B cell (primary cell): ENCODE results near the gene ARHGAP42. TPM values are rescaled to one million over a fixed set of nuclear protein-coding genes. Genes with fewer than 3 reads are reported as not detected.

ENCODE experiments used
- ATAC-seq: fragments of 200-7000 bp; cut with Tn5 transposase; one replicate; pipeline ENCODE4 v1.10.0; 2021; ENCODE audit warnings: low read depth, mild to moderate bottlenecking, moderate number of reproducible peaks, moderate library complexity
- CTCF ChIA-PET: fragments of 350-600 bp; sonication (Branson Sonifier 250); formaldehyde crosslinking; loops from one replicate; lab custom pipeline; 2021; ENCODE audit warnings: antibody characterized with exemption, inconsistent platforms; lab: Charles Lee
- POLR2A ChIA-PET: fragments of 350-600 bp; sonication (Branson Sonifier 250); formaldehyde crosslinking; loops from one replicate; lab custom pipeline; 2021; ENCODE audit warnings: antibody characterized with exemption; lab: Charles Lee
- DNase-seq: peaks from one replicate; pipeline ENCODE4 v3.0.0; 2013
- H2AFZ ChIP-seq: 2 replicates; pipeline ENCODE4 v1.6.1; 2012; ENCODE audit warnings: mild to moderate bottlenecking, low read depth, low read length; ENCODE audit not compliant: insufficient read depth, poor library complexity, severe bottlenecking
- H3K27ac ChIP-seq, 2 donors: 1 replicate in 1 of 2; 2 replicates in 1 of 2; pipeline ENCODE4 v1.5.1; 2012 to 2013; ENCODE audit warnings: low read length in 2 of 2, mild to moderate bottlenecking in 2 of 2, moderate library complexity in 1 of 2
- H3K27me3 ChIP-seq, 4 experiments: fragments of 200-600 bp in 1 of 4; sonication (generic) in 1 of 4; replicated peaks in 1 of 4; 1 replicate in 2 of 4; 2 replicates in 2 of 4; pipeline versions ENCODE4 v1.6.1 to v1.7.0; 2013 to 2016; ENCODE audit warnings: low read length in 3 of 4, mild to moderate bottlenecking in 2 of 4, mixed read lengths in 1 of 4, moderate library complexity in 1 of 4; ENCODE audit not compliant: insufficient read depth in 4 of 4, control insufficient read depth in 3 of 4; ENCODE audit errors: control extremely low read depth in 1 of 4
- H3K36me3 ChIP-seq, 2 experiments: replicated peaks in 1 of 2; 1 replicate in 1 of 2; 2 replicates in 1 of 2; pipeline versions ENCODE4 v1.6.1 to v1.7.1; 2013; ENCODE audit warnings: low read length in 1 of 2; ENCODE audit not compliant: insufficient read depth in 2 of 2, control insufficient read depth in 1 of 2; ENCODE audit errors: control extremely low read depth in 1 of 2, extremely low read depth in 1 of 2
- H3K4me1 ChIP-seq, 2 donors: fragments of 200-600 bp in 1 of 2; sonication (generic) in 1 of 2; 1 replicate in 1 of 2; 2 replicates in 1 of 2; pipeline versions ENCODE4 v1.5.1 to v1.6.1; 2013 to 2017; ENCODE audit warnings: low read length in 2 of 2; ENCODE audit not compliant: control insufficient read depth in 2 of 2, insufficient read depth in 2 of 2
- H3K4me2 ChIP-seq: replicated peaks from 2 replicates; pipeline ENCODE3; 2012; ENCODE audit warnings: mild to moderate bottlenecking, low read depth, low read length; ENCODE audit not compliant: poor library complexity, severe bottlenecking
- H3K4me3 ChIP-seq, 5 experiments: fragments of 200-600 bp in 1 of 5; sonication (generic) in 1 of 5; 1 replicate in 3 of 5; 2 replicates in 2 of 5; pipeline versions ENCODE4 v1.5.1 to v1.7.0; 2011 to 2016; ENCODE audit warnings: low read length in 4 of 5, mild to moderate bottlenecking in 4 of 5, low read depth in 2 of 5, control low read depth in 1 of 5, moderate library complexity in 1 of 5; ENCODE audit not compliant: insufficient read depth in 1 of 5; ENCODE audit errors: control extremely low read depth in 1 of 5, extremely low read depth in 1 of 5
- H3K79me2 ChIP-seq: fragments of 200-600 bp; sonication (generic); one replicate; pipeline ENCODE4 v1.6.0; 2016; ENCODE audit warnings: low read length; ENCODE audit not compliant: control insufficient read depth, insufficient read depth
- H3K9ac ChIP-seq: fragments of 200-600 bp; sonication (generic); 2 replicates; pipeline ENCODE4 v1.6.1; 2017; ENCODE audit warnings: mild to moderate bottlenecking, low read length, moderate library complexity
- H3K9me3 ChIP-seq, 3 donors: one replicate each; pipeline versions ENCODE4 v1.6.1 to v1.7.1; 2013; ENCODE audit warnings: low read length in 2 of 3; ENCODE audit not compliant: control insufficient read depth in 2 of 3, insufficient read depth in 1 of 3; ENCODE audit errors: control extremely low read depth in 1 of 3
- H4K20me1 ChIP-seq: 2 replicates; pipeline ENCODE4 v1.6.0; 2012; ENCODE audit warnings: mild to moderate bottlenecking, low read length; ENCODE audit not compliant: insufficient read depth, control insufficient read depth, poor library complexity, severe bottlenecking
- H3K27ac Mint-ChIP-seq: one replicate; pipeline ENCODE4 v1.8.0; 2021; ENCODE audit warnings: mixed read lengths
- H3K27me3 Mint-ChIP-seq: one replicate; pipeline ENCODE4 v1.8.0; 2021; ENCODE audit warnings: mixed read lengths
- H3K4me1 Mint-ChIP-seq: one replicate; pipeline ENCODE4 v1.8.0; 2021; ENCODE audit warnings: mixed read lengths
- H3K4me3 Mint-ChIP-seq: one replicate; pipeline ENCODE4 v1.8.0; 2021; ENCODE audit warnings: mixed read lengths
- H3K9me3 Mint-ChIP-seq: one replicate; pipeline ENCODE4 v1.8.0; 2022; ENCODE audit warnings: mixed read lengths; ENCODE audit not compliant: insufficient read depth
- EZH2 ChIP-seq: IDR thresholded peaks from 2 replicates; pipeline ENCODE4 v1.6.1; 2012; ENCODE audit warnings: borderline replicate concordance, low read depth, mild to moderate bottlenecking, moderate library complexity, low read length; ENCODE audit not compliant: insufficient read depth, poor library complexity, severe bottlenecking
- WGBS: methylation state at CpG from one replicate; pipeline ENCODE4 v1.1.5; 2013; ENCODE audit warnings: missing lambda C conversion rate; ENCODE audit not compliant: insufficient coverage; 5-methylcytosine and 5-hydroxymethylcytosine counted together
- intact Hi-C: fragments of 100-400 bp; cut with micrococcal nuclease; formaldehyde crosslinking; loops from one replicate; pipeline ENCODE4 v1.10.0; 2022
- polyA plus RNA-seq: library from polyadenylated mRNA; depleted of rRNA; stranded (reverse); fragments of >200 nt; gene quantifications from 2 replicates; pipeline ENCODE4 v1.2.3, GENCODE V29; 2012
- total RNA-seq, 2 donors: library from RNA; stranded (reverse); fragments of 120-200 nt in 1 of 2; gene quantifications; 1 replicate in 1 of 2; 2 replicates in 1 of 2; pipeline versions ENCODE4 v1.2.3 to v1.2.4, GENCODE V29; 2013 to 2022
- TF ChIP-seq, protein P1 (sequence below): fragments of 200-600 bp; IDR thresholded peaks from one replicate; pipeline ENCODE4 v1.8.0; 2022; ENCODE audit warnings: antibody characterized with exemption, mild to moderate bottlenecking

ARHGAP42 gene
- total and polyA plus RNA-seq, 2 donors (not counting 1 experiment from before 2014, with no cell fraction given), result 3.8 to 4.9 TPM

DNA sequence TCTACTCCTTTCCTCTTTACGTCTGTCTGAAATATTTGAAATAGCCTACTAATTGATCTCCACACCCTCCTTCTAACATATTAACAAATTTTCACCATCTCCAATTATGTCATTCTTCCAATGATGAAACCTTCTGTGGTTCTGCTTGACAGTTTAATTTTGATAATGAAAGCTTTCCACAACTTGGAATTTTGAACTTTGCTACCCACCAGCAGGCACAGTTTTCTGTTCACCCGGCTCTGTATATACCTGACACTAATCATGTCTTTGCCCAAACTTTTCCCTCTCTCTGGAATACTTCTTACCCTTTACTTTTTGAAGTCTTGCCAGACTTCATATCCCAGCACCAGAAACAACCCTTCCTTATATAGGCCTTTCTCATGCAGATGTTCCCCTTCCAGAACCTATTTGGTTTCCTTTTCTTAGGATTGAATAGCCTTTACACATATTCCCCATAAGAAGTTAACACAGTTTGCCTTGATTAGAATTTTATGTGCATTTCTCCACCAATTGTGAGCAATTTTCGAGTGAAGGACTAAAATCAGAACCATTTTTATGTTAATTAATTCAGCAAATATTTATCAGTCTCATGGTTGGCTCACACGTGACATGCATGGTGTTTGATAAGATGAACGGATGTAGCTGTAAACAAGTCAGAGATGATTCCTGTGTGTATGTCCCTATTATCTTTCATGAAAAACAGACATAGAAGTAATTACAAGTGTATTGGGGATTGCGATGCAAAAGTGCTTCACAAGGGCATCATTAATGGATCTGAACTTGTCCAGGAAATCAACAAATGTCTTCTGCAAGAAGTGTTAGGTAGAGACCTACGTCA is 173.4 kb downstream of the ARHGAP42 start:
- H3K79me2 ChIP-seq, result no peaks in the 10 kb centered on the region
- ATAC-seq (no peak), DNase-seq (no peak)
- H3K4me3 ChIP-seq, result no peak overlapping the region
- H3K27ac Mint-ChIP-seq, result no peak overlapping the region
- peaks cover 4% of the 10 kb centered on the region for H3K4me1 Mint-ChIP-seq
- H3K27ac ChIP-seq, result no peak overlapping the region
- ChIA-PET CTCF (interaction anchor here (1.6 kb wide), 1 partner anchor 284 kb away, joined by 6 read pairs; no protein-coding TSS in a partner anchor), POLR2A (no interaction called here)
- H3K9me3 Mint-ChIP-seq, result no peaks in the 10 kb centered on the region
- H3K27me3 ChIP-seq, result no peaks in the 10 kb centered on the region
- no peak overlapping the region for H3K9ac ChIP-seq
- H3K4me3 Mint-ChIP-seq, result no peak overlapping the region
- no peak overlapping the region for H3K4me2 ChIP-seq
- no peaks in the 10 kb centered on the region for H4K20me1 ChIP-seq
- no peaks in the 10 kb centered on the region for H3K27me3 Mint-ChIP-seq
- no peaks in the 10 kb centered on the region for H3K36me3 ChIP-seq
- 75% methylated on average over 2 of the region's 7 CpGs for WGBS
- intact Hi-C loops, result no loop called here
- peaks cover 0 to 2% (median 0%) of the 10 kb centered on the region in 3 donors for H3K9me3 ChIP-seq
- no peak for TF ChIP-seq EZH2
- TF ChIP-seq, protein P1, sequence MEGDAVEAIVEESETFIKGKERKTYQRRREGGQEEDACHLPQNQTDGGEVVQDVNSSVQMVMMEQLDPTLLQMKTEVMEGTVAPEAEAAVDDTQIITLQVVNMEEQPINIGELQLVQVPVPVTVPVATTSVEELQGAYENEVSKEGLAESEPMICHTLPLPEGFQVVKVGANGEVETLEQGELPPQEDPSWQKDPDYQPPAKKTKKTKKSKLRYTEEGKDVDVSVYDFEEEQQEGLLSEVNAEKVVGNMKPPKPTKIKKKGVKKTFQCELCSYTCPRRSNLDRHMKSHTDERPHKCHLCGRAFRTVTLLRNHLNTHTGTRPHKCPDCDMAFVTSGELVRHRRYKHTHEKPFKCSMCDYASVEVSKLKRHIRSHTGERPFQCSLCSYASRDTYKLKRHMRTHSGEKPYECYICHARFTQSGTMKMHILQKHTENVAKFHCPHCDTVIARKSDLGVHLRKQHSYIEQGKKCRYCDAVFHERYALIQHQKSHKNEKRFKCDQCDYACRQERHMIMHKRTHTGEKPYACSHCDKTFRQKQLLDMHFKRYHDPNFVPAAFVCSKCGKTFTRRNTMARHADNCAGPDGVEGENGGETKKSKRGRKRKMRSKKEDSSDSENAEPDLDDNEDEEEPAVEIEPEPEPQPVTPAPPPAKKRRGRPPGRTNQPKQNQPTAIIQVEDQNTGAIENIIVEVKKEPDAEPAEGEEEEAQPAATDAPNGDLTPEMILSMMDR, result no peak
- no peak overlapping the region for H2AFZ ChIP-seq
- peaks cover 0 to 3% of the 10 kb centered on the region in 2 donors for H3K4me1 ChIP-seq

GRCh38 chr11:100861212-100861611 is 174.1 kb downstream of the ARHGAP42 start:
- H4K20me1 ChIP-seq, result no peaks in the 10 kb centered on the region
- H3K9me3 ChIP-seq, result peaks cover 0 to 6% (median 4%) of the 10 kb centered on the region in 3 donors
- intact Hi-C loops, result no loop called here
- no CpG with 5 or more reads among the region's 3 CpGs for WGBS
- H3K4me2 ChIP-seq, result no peak overlapping the region
- Mint-ChIP-seq H3K4me1 (peaks cover 8% of the 10 kb centered on the region), H3K9me3 (peaks cover 5% of the 10 kb centered on the region), H3K27ac (no peak overlapping the region), H3K4me3 (no peak overlapping the region), H3K27me3 (no peaks in the 10 kb centered on the region)
- TF ChIP-seq EZH2, result no peak
- TF ChIP-seq, protein P1, result no peak
- no peak for ATAC-seq
- H3K27me3 ChIP-seq, result no peaks in the 10 kb centered on the region
- H3K36me3 ChIP-seq, result no peaks in the 10 kb centered on the region
- DNase-seq, result no peak
- ChIA-PET CTCF (interaction anchor here (1.6 kb wide), 1 partner anchor 285 kb away, joined by 6 read pairs; no protein-coding TSS in a partner anchor), POLR2A (no interaction called here)
- H3K4me1 ChIP-seq, result peaks cover under 1 to 6% of the 10 kb centered on the region in 2 donors
- H3K4me3 ChIP-seq, result no peak overlapping the region
- no peak overlapping the region for H2AFZ ChIP-seq
- H3K9ac ChIP-seq, result no peak overlapping the region
- no peak overlapping the region for H3K27ac ChIP-seq
- no peaks in the 10 kb centered on the region for H3K79me2 ChIP-seq
